GM12864 (cell line): ENCODE measurements around the gene RIPK4.
"Not testable (repeated sequence)": the region's sequence is repeated elsewhere in the genome, so short reads cannot be mapped to it uniquely, and the experiment has no call there.

Experiments used
- DNase-seq: peaks from one replicate; pipeline ENCODE4 v3.0.0-alpha.2; 2011; ENCODE audit warnings: low read depth
- H3K4me3 ChIP-seq: 2 replicates; pipeline ENCODE4 v1.5.1; 2011; ENCODE audit warnings: mild to moderate bottlenecking, low read depth, low read length, control low read depth
- CTCF ChIP-seq: IDR thresholded peaks from 2 replicates; pipeline ENCODE4 v1.5.1; 2011; ENCODE audit warnings: low read depth, mild to moderate bottlenecking, moderate library complexity, low read length, control low read depth, inconsistent platforms; ENCODE audit errors: missing control alignments

Gene RIPK4

DNA sequence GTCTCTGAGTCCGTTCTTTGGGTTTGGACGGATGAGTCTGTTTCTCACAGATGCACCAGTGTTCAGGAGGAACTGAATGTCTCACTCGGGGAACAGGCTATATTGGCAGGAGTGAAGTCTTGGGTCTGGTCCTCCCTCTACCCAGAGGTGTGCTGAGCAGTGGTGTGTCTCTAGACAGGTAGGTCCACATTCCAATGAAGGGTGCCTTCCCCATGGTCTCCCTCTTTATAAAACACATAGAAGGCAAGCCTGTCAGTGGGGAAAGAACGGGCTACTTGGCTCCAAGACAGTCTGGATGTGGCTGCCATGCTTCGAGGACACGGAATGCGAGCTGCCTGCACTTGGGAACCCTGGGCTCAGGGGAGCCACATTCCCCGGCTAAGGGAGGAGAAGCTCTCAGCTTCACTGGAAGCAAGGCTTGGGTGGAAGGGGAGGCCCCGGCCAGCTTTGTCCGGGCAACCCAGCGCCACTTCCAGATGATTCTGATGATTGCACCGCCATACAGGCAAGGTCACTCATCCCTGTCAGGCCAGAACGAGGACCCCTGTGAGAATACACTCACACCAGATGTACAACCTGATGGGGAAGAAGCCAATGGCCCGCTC, 29.7 kb upstream of the RIPK4 start:
- TF ChIP-seq CTCF = no peak
- no peak for DNase-seq
- H3K4me3 ChIP-seq = no peak overlapping the region

DNA sequence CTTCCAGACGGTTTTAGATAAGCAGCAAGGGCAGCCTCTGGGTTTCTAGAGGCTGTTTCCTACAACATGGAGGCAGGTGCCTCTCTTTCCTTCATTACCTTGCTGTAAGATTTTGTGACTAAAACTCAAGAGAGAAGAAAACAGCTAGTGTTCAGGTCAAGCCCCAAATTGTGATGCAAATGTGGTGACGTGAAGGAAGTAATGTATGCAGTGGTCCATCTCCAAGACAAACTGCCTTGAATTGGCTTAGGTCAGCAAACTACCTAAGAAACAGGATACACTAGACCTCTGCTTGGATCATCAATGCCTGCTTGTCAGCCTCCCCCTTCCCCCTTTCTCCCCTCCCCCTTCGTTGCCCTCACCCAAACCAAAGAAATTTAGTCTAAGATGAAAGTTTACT, 28.9 kb upstream of the RIPK4 start:
- TF ChIP-seq CTCF = no peak

GRCh38 chr21:41794600-41794999, 27.7 kb upstream of the RIPK4 start:
- no peak for TF ChIP-seq CTCF
- no peak for DNase-seq
- no peak overlapping the region for H3K4me3 ChIP-seq

More for the DNA sequence above, 28.9 kb upstream of the RIPK4 start:
- no peak overlapping the region for H3K4me3 ChIP-seq
- DNase-seq = no peak

DNA sequence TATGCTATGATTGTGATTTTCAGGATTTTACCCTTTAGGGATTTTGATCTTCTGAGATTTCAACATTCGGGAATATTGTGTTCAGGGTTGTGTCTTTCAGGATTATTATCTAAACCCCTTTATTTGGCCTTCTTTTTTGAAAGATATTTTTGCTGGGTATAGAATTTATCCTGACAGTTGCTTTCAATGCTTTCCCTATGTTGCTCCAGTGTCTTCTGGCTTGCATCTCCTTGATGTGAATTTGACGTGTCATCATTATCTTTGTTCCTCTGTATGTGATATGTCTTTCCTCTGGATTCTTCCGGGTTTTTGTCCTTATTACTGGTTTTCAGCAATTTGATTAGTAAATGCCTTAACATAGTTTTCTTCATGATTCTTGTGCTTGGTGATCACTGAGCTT, 25.9 kb upstream of the RIPK4 start:
- H3K4me3 ChIP-seq = no peak overlapping the region
- no peak for DNase-seq
- TF ChIP-seq CTCF = no peak

DNA sequence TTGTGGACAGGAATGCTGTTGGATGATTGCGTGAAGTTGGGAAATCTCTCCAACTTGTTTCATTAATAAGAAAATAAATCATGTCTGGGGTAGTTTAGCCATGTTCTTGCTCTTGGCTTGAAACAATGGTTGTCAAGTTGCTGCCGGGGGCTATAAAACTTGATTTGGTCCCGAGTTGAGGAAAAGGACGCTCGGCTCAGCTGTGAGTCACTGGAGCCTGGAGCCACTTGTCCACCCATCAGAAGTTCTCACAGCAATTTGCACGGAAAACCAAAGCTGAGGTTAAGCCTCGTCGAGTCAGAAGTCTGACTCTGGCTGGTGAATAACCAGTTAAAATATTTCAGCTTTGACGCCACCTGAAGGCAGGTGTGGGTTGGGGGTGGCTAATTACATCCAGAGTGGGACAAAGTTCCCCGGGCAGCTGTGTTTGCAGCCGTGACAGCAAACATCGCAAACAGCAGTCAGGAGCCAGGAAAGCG, 19.7 kb upstream of the RIPK4 start:
- no peak for TF ChIP-seq CTCF
- no peak for DNase-seq
- no peak overlapping the region for H3K4me3 ChIP-seq

DNA sequence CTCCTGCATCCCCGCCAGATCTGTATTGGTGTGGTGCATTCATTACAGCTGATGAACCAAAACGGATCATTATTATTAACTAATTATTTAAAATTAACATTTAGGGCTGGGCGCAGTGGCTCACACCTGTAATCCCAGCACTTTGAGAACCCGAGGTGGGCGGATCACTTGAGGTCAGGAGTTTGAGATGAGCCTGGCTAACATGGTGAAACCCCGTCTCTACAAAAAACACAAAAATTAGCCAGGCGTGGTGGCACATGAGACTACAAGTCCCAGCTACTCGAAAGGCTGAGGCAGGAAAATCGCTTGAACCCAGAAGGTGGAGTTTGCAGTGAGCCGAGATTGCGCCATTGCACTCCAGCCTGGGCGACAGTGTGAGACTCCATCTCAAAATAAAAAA, 18.4 kb upstream of the RIPK4 start:
- H3K4me3 ChIP-seq, DNase-seq: not testable (repeated sequence)

DNA sequence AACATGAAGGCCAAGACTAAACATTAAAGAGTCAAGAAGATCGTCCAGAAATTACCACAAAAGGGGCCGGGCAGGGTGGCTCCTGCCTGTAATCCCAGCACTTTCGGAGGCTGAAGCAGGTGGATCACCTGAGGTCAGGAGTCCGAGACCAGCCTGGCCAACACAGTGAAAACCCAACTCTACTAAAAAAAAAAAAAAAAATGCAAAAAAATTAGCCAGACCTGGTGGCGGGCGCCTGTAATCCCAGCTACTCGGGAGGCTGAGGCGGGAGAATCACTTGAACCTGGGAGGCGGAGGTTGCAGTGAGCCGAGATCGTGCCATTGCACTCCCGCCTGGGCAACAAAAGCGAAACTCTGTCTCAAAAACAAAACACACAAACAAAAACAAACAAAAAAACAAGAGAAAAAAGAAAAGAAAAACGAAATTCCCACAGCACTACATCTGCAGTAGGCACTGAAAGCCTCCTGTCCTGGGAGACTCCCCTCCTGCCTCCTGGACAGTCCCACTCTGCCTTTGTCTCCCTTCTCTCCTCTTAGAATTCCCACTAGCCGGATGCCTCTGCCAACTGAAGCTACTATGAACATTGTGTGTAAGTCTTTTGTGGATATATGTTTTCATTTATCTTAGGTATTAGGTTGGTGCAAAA, 17.7 kb upstream of the RIPK4 start:
- DNase-seq = no peak
- TF ChIP-seq CTCF = no peak
- H3K4me3 ChIP-seq = no peak overlapping the region
